ENCODE measurements around the gene CADPS2.

The CADPS2 gene

GRCh38 chr7:122762071-122762470, 124.2 kb downstream of the CADPS2 start:
- TF ChIP-seq CTCF (IDR thresholded peaks at IDR 0.05; ENCODE audit: low read length), result no peak
- no peak for TF ChIP-seq EZH2 (IDR thresholded peaks at IDR 0.05; ENCODE audit: borderline replicate concordance, low read length)
- Histone ChIP-seq H3F3A (ENCODE audit: insufficient read depth, low read length) (no peaks in the 10 kb centered on the region), H3K4me3 (ENCODE audit: low read depth, low read length, poor library complexity, severe bottlenecking) (no peak overlapping the region), H3K4me2 (ENCODE audit: low read length) (no peak overlapping the region), H3K27me3 (ENCODE audit: insufficient read depth, low read length) (no peaks in the 10 kb centered on the region), H3K4me1 (ENCODE audit: insufficient read depth, low read length, severe bottlenecking) (no peaks in the 10 kb centered on the region), H3K27ac (ENCODE audit: low read depth, low read length, poor library complexity, severe bottlenecking) (no peak overlapping the region), H3K9me3 (ENCODE audit: low read length) (no peaks in the 10 kb centered on the region), H3K36me3 (ENCODE audit: insufficient read depth, low read length) (no peaks in the 10 kb centered on the region), H2AFZ (ENCODE audit: low read length) (no peak overlapping the region), H3K79me2 (ENCODE audit: insufficient read depth, low read length) (no peaks in the 10 kb centered on the region), H3K9ac (ENCODE audit: low read length) (no peak overlapping the region), H3K9me2 (ENCODE audit: low read depth, low read length) (no peaks in the 10 kb centered on the region), H4K20me1 (ENCODE audit: insufficient read depth, low read length) (no peaks in the 10 kb centered on the region)

GRCh38 chr7:122758501-122758900, 127.8 kb downstream of the CADPS2 start:
- no peak overlapping the region for H3K27ac ChIP-seq (ENCODE audit: low read depth, low read length, poor library complexity, severe bottlenecking)
- no peak overlapping the region for H3K4me2 ChIP-seq (ENCODE audit: low read length)
- no peaks in the 10 kb centered on the region for H3K9me2 ChIP-seq (ENCODE audit: low read depth, low read length)
- H2AFZ ChIP-seq (ENCODE audit: low read length), result no peak overlapping the region
- H3K9me3 ChIP-seq (ENCODE audit: low read length), result no peaks in the 10 kb centered on the region
- H3K27me3 ChIP-seq (ENCODE audit: insufficient read depth, low read length), result no peaks in the 10 kb centered on the region
- H3K4me3 ChIP-seq (ENCODE audit: low read depth, low read length, poor library complexity, severe bottlenecking), result no peak overlapping the region
- no peaks in the 10 kb centered on the region for H3K36me3 ChIP-seq (ENCODE audit: insufficient read depth, low read length)
- H3K4me1 ChIP-seq (ENCODE audit: insufficient read depth, low read length, severe bottlenecking), result no peaks in the 10 kb centered on the region
- H3K9ac ChIP-seq (ENCODE audit: low read length), result no peak overlapping the region
- no peaks in the 10 kb centered on the region for H4K20me1 ChIP-seq (ENCODE audit: insufficient read depth, low read length)
- no peaks in the 10 kb centered on the region for H3F3A ChIP-seq (ENCODE audit: insufficient read depth, low read length)
- TF ChIP-seq EZH2 (IDR thresholded peaks at IDR 0.05; ENCODE audit: borderline replicate concordance, low read length), result no peak
- no peak for TF ChIP-seq CTCF (IDR thresholded peaks at IDR 0.05; ENCODE audit: low read length)
- H3K79me2 ChIP-seq (ENCODE audit: insufficient read depth, low read length), result no peaks in the 10 kb centered on the region

- Histone ChIP-seq H3K36me3 (ENCODE audit: insufficient read depth, low read length) (no peaks in the 10 kb centered on the region), H3F3A (ENCODE audit: insufficient read depth, low read length) (no peaks in the 10 kb centered on the region), H2AFZ (ENCODE audit: low read length) (no peak overlapping the region), H3K27ac (ENCODE audit: low read depth, low read length, poor library complexity, severe bottlenecking) (no peak overlapping the region), H3K4me1 (ENCODE audit: insufficient read depth, low read length, severe bottlenecking) (no peaks in the 10 kb centered on the region), H3K9me2 (ENCODE audit: low read depth, low read length) (no peaks in the 10 kb centered on the region), H3K4me2 (ENCODE audit: low read length) (no peak overlapping the region), H4K20me1 (ENCODE audit: insufficient read depth, low read length) (no peaks in the 10 kb centered on the region), H3K27me3 (ENCODE audit: insufficient read depth, low read length) (no peaks in the 10 kb centered on the region), H3K79me2 (ENCODE audit: insufficient read depth, low read length) (no peaks in the 10 kb centered on the region), H3K4me3 (ENCODE audit: low read depth, low read length, poor library complexity, severe bottlenecking) (no peak overlapping the region), H3K9ac (ENCODE audit: low read length) (no peak overlapping the region), H3K9me3 (ENCODE audit: low read length) (no peaks in the 10 kb centered on the region)
- no peak for TF ChIP-seq CTCF (IDR thresholded peaks at IDR 0.05; ENCODE audit: low read length)
- TF ChIP-seq EZH2 (IDR thresholded peaks at IDR 0.05; ENCODE audit: borderline replicate concordance, low read length), result no peak
Measured at GRCh38 chr7:122756860-122757259, 129.4 kb downstream of the CADPS2 start.
